ENCODE data around the gene PREP. TPM values are rescaled to one million over a fixed set of nuclear protein-coding genes. Genes with fewer than 3 reads are reported as not detected.

The PREP gene
- total and polyA plus RNA-seq, 2 experiments from 2014 or later: 28.7 to 67.6 TPM

DNA sequence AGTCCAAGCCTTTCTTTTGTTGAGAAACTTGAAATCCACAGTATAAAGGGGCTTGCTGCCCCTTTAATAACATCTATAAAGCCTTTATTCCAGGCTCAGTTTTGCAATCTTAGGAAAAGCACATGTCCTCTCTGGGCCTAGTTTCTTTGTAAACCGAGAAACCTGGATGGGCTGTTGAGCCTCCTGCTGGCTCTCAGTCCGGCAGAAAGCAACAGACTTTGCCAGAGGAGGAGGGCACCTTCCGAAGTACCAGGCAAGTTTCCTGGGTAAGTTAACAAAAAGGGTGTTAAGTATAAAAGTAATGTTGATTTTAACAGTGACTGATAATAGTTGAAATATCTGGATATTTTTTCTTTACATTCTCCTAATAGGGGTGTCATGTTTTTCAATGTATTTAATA is 124.1 kb downstream of the PREP start:
- Histone ChIP-seq H3K36me3 (peaks cover 15% of the 10 kb centered on the region), H3K9me3 (ENCODE audit: low read depth) (no peaks in the 10 kb centered on the region), H3K4me1 (ENCODE audit: low read depth) (peaks cover 18% of the 10 kb centered on the region), H3K27ac (no peak overlapping the region), H3K27me3 (no peaks in the 10 kb centered on the region), H3K4me3 (no peak overlapping the region)
- TF ChIP-seq, protein P1, sequence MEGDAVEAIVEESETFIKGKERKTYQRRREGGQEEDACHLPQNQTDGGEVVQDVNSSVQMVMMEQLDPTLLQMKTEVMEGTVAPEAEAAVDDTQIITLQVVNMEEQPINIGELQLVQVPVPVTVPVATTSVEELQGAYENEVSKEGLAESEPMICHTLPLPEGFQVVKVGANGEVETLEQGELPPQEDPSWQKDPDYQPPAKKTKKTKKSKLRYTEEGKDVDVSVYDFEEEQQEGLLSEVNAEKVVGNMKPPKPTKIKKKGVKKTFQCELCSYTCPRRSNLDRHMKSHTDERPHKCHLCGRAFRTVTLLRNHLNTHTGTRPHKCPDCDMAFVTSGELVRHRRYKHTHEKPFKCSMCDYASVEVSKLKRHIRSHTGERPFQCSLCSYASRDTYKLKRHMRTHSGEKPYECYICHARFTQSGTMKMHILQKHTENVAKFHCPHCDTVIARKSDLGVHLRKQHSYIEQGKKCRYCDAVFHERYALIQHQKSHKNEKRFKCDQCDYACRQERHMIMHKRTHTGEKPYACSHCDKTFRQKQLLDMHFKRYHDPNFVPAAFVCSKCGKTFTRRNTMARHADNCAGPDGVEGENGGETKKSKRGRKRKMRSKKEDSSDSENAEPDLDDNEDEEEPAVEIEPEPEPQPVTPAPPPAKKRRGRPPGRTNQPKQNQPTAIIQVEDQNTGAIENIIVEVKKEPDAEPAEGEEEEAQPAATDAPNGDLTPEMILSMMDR (IDR thresholded peaks at IDR 0.05; ENCODE audit: low read depth, low read length): no peak
- DNase-seq (ENCODE audit: low read depth in 1 of 2, low spot score in 1 of 2): no peak

DNA sequence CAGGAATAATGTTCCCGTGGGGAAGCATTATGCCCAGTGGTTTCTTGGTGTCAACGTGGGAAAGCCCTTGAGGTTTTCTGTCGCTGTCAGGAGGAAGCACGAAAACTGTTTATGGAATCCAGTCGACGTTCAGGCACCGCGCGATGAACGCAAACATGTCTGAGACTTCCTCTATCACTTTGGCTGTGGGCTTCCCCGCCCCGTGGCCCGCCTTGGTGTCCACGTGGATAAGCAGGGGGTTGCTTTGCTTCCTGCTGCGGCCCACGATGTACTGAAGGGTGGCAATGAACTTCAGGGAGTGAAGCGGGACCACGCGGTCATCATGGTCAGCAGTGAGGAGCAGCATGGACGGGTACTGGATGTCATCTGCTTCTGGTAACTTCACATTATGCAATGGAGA is 124.8 kb downstream of the PREP start:
- TF ChIP-seq, protein P1 (IDR thresholded peaks at IDR 0.05; ENCODE audit: low read depth, low read length): no peak
- peaks cover 15% of the 10 kb centered on the region for H3K36me3 ChIP-seq
- no peaks in the 10 kb centered on the region for H3K27me3 ChIP-seq
- DNase-seq (ENCODE audit: low read depth in 1 of 2, low spot score in 1 of 2): no peak
- no peaks in the 10 kb centered on the region for H3K9me3 ChIP-seq (ENCODE audit: low read depth)
- no peak overlapping the region for H3K27ac ChIP-seq
- peaks cover 26% of the 10 kb centered on the region for H3K4me1 ChIP-seq (ENCODE audit: low read depth)
- no peak overlapping the region for H3K4me3 ChIP-seq

DNA sequence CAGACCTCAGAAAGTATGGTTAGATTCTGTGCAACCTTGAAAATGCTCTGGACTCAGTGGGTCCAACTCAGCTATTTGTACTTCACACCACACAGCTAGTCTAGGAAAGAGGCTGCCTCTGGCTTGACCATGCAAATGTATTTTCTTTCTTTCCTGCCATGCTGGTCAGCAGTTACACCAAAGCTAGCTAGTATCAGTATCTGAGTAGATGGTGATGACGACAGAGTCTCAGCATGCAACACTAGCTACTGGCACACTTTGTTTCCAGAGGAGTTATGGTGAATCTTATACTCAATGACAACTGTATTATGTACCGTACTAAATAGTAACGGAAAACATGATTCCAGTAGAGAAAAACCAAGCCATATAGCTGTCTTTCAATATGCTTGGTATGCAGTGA is 126.5 kb downstream of the PREP start:
- H3K27ac ChIP-seq: no peak overlapping the region
- DNase-seq (ENCODE audit: low read depth in 1 of 2, low spot score in 1 of 2): no peak
- peaks cover 12% of the 10 kb centered on the region for H3K36me3 ChIP-seq
- H3K4me1 ChIP-seq (ENCODE audit: low read depth): peaks cover 39% of the 10 kb centered on the region
- TF ChIP-seq, protein P1 (IDR thresholded peaks at IDR 0.05; ENCODE audit: low read depth, low read length): no peak
- H3K4me3 ChIP-seq: no peak overlapping the region
- H3K27me3 ChIP-seq: no peaks in the 10 kb centered on the region
- H3K9me3 ChIP-seq (ENCODE audit: low read depth): no peaks in the 10 kb centered on the region

DNA sequence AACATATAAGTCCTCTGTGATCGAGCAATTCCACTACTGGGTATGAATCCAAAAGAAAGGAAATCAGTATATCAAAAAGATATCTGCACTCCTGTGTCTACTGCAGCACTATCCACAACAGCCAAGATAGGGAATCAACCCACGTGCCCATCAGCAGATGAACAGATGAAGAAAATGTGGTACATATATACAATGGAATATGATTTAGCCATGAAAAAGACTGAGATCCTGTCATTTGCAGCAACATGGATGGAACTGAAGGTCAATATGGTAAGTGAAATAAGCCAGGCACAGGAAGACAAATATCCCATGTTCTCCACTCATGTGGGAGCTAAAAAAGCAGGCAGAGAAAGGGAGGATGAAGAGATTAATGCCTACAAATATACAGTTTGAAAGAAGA is 127.3 kb downstream of the PREP start:
- no peaks in the 10 kb centered on the region for H3K27me3 ChIP-seq
- TF ChIP-seq, protein P1 (IDR thresholded peaks at IDR 0.05; ENCODE audit: low read depth, low read length): no peak
- H3K4me1 ChIP-seq (ENCODE audit: low read depth): peaks cover 45% of the 10 kb centered on the region
- no peaks in the 10 kb centered on the region for H3K9me3 ChIP-seq (ENCODE audit: low read depth)
- peaks cover 7% of the 10 kb centered on the region for H3K36me3 ChIP-seq
- no peak for DNase-seq (ENCODE audit: low read depth in 1 of 2, low spot score in 1 of 2)
- no peak overlapping the region for H3K4me3 ChIP-seq
- peak overlapping the region; percentile 94 for H3K27ac ChIP-seq

DNA sequence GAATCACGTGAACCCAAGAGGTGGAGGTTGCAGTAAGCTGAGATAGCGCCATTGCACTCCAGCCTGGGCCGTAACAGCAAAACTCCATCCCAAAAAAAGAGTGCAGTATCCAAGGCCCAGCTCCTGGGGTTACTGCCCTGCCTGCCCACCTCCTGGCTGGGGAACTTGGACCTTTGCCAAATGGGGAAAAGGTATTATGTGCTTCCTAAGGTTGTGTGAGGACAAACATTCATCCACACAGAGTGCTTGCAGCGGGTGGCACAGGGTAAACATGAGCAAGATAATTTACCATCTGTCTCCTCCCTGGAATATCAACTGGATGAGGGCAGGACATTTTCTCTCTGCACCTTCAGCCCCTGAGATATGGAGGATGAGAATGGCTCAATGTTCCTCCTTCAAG is 128.2 kb downstream of the PREP start:
- TF ChIP-seq, protein P1 (IDR thresholded peaks at IDR 0.05; ENCODE audit: low read depth, low read length): no peak
- Histone ChIP-seq H3K4me3 (no peak overlapping the region), H3K9me3 (ENCODE audit: low read depth) (no peaks in the 10 kb centered on the region), H3K4me1 (ENCODE audit: low read depth) (peaks cover 50% of the 10 kb centered on the region), H3K27ac (peak overlapping the region; percentile 94), H3K36me3 (peaks cover 7% of the 10 kb centered on the region), H3K27me3 (no peaks in the 10 kb centered on the region)
- DNase-seq (ENCODE audit: low read depth in 1 of 2, low spot score in 1 of 2): no peak

DNA sequence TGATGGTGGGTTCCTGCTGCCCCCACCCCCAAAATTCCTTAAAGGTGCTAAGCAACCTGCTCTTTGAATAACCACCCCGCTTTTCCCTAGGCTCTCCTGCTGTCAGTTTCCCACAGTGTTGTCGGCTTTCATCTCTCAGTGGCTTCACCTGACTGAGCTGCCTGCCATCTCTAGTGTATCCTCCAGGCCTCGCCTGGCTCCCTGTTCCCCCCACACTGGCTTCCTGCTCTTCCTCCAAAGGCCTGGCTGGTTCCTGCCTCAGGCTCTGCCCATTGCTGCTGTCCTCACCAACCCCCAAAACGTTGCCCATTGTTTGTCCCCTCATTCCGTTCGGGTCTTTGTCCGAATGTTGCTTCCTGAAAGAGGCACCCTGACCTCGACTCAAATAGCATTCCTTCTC is 129.3 kb downstream of the PREP start:
- H3K27ac ChIP-seq: peak overlapping the region; percentile 94
- DNase-seq (ENCODE audit: low read depth in 1 of 2, low spot score in 1 of 2): no peak
- H3K36me3 ChIP-seq: peaks cover 7% of the 10 kb centered on the region
- H3K4me3 ChIP-seq: no peak overlapping the region
- peaks cover 46% of the 10 kb centered on the region for H3K4me1 ChIP-seq (ENCODE audit: low read depth)
- H3K27me3 ChIP-seq: no peaks in the 10 kb centered on the region
- no peaks in the 10 kb centered on the region for H3K9me3 ChIP-seq (ENCODE audit: low read depth)
- TF ChIP-seq, protein P1 (IDR thresholded peaks at IDR 0.05; ENCODE audit: low read depth, low read length): no peak

All from cardiac muscle cell (in vitro differentiated cells and primary cell).